ENCODE results near the gene UBXN1.

DNA sequence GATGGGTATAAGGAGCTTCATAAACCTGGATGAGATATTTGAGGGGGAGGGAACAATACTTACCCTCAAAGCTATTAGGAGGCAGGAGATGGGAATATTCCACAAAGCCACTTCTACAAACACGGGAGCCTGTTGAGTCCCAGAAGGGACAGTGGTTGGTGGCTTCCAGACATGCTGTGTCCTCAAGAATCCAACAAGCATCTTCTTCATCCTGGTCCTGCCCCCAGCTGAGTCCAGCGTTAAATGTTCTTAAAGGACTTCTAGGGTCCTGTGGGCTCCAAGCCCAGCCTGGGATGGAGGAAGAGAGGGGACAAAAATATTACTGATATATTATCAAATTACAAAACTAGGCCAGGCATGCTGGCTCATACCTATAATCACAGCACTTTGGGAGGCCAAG, 11.4 kb downstream of the UBXN1 start:
- TF ChIP-seq, protein P1, sequence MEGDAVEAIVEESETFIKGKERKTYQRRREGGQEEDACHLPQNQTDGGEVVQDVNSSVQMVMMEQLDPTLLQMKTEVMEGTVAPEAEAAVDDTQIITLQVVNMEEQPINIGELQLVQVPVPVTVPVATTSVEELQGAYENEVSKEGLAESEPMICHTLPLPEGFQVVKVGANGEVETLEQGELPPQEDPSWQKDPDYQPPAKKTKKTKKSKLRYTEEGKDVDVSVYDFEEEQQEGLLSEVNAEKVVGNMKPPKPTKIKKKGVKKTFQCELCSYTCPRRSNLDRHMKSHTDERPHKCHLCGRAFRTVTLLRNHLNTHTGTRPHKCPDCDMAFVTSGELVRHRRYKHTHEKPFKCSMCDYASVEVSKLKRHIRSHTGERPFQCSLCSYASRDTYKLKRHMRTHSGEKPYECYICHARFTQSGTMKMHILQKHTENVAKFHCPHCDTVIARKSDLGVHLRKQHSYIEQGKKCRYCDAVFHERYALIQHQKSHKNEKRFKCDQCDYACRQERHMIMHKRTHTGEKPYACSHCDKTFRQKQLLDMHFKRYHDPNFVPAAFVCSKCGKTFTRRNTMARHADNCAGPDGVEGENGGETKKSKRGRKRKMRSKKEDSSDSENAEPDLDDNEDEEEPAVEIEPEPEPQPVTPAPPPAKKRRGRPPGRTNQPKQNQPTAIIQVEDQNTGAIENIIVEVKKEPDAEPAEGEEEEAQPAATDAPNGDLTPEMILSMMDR (IDR thresholded peaks at IDR 0.05), result no peak
- TF ChIP-seq POLR2A (IDR thresholded peaks at IDR 0.05), result no peak
